ENCODE results near the gene NACC1. TPM values are rescaled to one million over a fixed set of nuclear protein-coding genes. Genes with fewer than 3 reads are reported as not detected.

NACC1 gene
- total RNA-seq, 1 donor from 2014 or later, result 68.6 TPM

DNA sequence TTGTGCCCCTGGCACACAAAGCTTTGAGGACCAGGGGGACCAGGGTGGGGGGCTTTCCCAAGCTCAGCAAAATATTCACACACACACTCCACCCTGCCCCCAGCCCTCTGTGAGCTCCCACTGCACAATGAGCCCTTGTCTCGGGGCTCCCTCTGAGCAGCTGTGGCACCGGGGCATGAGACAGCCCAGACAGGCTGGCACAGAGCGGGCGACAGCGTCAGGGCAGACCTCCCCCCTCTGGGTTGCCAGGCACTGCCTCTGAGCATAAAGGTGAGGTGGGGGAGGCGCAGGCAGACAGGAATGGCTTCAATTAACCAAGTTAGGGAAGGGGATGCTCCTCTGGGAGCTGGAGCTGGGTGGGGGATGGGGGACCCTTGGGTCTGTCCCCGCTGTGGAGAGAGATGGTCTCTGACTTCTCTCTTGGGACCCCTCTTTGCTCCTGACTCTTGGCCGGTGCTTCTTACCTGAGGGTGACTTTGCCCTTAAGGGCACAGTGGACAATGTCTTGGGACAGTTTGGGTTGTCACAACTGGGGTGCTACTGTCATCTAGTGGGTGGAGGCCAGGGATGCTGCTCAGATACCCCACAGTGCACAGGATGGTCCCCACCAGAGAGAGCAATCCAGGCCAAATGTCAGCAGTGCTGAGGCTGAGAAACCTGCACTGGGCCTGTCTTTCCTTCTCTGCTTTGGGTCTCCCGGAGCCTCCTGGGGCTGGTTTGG lies 45.7 kb upstream of the NACC1 start:
- TF ChIP-seq, protein P1, sequence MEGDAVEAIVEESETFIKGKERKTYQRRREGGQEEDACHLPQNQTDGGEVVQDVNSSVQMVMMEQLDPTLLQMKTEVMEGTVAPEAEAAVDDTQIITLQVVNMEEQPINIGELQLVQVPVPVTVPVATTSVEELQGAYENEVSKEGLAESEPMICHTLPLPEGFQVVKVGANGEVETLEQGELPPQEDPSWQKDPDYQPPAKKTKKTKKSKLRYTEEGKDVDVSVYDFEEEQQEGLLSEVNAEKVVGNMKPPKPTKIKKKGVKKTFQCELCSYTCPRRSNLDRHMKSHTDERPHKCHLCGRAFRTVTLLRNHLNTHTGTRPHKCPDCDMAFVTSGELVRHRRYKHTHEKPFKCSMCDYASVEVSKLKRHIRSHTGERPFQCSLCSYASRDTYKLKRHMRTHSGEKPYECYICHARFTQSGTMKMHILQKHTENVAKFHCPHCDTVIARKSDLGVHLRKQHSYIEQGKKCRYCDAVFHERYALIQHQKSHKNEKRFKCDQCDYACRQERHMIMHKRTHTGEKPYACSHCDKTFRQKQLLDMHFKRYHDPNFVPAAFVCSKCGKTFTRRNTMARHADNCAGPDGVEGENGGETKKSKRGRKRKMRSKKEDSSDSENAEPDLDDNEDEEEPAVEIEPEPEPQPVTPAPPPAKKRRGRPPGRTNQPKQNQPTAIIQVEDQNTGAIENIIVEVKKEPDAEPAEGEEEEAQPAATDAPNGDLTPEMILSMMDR (IDR thresholded peaks at IDR 0.05; ENCODE audit: partially characterized antibody, unreplicated experiment), result no peak
- Mint-ChIP-seq H3K9me3 (ENCODE audit: unreplicated experiment) (peaks cover 8% of the 10 kb centered on the region), H3K4me3 (ENCODE audit: unreplicated experiment) (no peak overlapping the region), H3K27me3 (ENCODE audit: unreplicated experiment) (peaks cover 6% of the 10 kb centered on the region), H3K4me1 (ENCODE audit: low read depth, unreplicated experiment) (peaks cover 11% of the 10 kb centered on the region), H3K27ac (ENCODE audit: unreplicated experiment) (no peak overlapping the region), H3K36me3 (ENCODE audit: unreplicated experiment) (no peaks in the 10 kb centered on the region)
- no peak for DNase-seq

DNA sequence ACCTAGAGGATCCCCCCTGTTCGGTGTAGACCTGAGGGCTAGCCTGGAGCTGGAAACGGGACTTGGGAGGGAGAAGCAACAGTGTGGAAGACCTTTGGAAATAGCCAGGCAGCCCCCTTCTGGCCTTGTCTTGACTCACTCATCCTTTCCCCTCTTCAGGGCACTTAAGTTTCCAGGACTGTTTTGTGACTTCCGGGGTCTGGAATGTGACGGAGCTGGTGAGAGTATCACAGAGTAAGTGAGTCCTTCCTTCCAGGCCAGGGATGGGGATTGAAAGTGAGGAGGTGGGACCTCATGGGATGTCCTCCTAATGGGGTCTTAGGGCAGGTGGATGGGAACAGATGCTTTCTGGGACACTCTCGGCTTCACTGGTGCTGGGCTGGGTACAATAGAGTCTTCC lies 44.8 kb upstream of the NACC1 start:
- DNase-seq, result no peak
- H3K27me3 Mint-ChIP-seq (ENCODE audit: unreplicated experiment), result peaks cover 11% of the 10 kb centered on the region

DNA sequence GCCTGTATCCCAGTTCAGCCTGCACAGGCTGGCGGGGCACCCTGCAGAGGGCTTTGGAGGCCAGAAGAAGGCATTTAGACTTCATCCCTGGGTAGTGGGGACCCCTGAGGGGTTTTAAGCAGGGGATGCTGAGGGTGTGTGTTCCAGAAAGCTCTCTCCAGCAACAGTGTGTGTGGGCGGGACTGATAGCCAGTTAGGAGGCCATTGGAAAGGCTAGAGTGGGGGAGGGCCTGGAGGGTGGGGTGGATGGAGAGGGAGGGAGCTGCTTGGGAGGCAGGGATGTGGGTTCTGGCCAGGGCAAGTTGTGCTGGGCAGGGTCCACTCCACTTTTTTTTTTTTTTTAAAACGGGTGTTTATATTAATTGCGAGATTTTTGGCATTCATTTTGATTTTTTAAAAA lies 43.7 kb upstream of the NACC1 start:
- Mint-ChIP-seq H3K9me3 (ENCODE audit: unreplicated experiment) (peaks cover 10% of the 10 kb centered on the region), H3K27me3 (ENCODE audit: unreplicated experiment) (peaks cover 11% of the 10 kb centered on the region), H3K27ac (ENCODE audit: unreplicated experiment) (no peak overlapping the region), H3K4me3 (ENCODE audit: unreplicated experiment) (no peak overlapping the region), H3K4me1 (ENCODE audit: low read depth, unreplicated experiment) (peaks cover 21% of the 10 kb centered on the region), H3K36me3 (ENCODE audit: unreplicated experiment) (no peaks in the 10 kb centered on the region)
- TF ChIP-seq, protein P1 (IDR thresholded peaks at IDR 0.05; ENCODE audit: partially characterized antibody, unreplicated experiment), result no peak
- no peak for DNase-seq

More for the DNA sequence above, 44.8 kb upstream of the NACC1 start:
- Mint-ChIP-seq H3K36me3 (ENCODE audit: unreplicated experiment) (no peaks in the 10 kb centered on the region), H3K27ac (ENCODE audit: unreplicated experiment) (no peak overlapping the region), H3K4me3 (ENCODE audit: unreplicated experiment) (no peak overlapping the region), H3K9me3 (ENCODE audit: unreplicated experiment) (peaks cover 10% of the 10 kb centered on the region), H3K4me1 (ENCODE audit: low read depth, unreplicated experiment) (peaks cover 17% of the 10 kb centered on the region)
- TF ChIP-seq, protein P1 (IDR thresholded peaks at IDR 0.05; ENCODE audit: partially characterized antibody, unreplicated experiment), result no peak

DNA sequence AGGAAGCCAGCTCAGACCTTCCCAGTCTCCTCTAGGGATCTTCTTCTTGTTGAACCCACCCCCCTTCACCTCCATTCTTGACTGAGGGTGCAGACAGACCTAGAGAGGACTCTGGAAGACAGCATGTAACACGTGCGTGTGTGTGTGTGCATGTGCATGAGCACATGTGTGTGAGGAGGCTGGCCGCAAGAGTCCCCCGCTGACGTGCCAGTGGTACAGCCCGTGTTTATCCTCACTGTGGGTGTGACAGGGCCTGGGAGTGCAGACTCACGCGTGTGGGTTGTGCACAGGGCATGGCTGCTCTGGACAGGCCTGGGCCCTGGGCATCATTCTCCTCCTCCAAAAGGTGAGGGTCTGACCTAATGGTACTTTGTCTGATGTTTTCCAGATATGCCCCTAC lies 41.7 kb upstream of the NACC1 start:
- Mint-ChIP-seq H3K9me3 (ENCODE audit: unreplicated experiment) (peaks cover 14% of the 10 kb centered on the region), H3K36me3 (ENCODE audit: unreplicated experiment) (no peaks in the 10 kb centered on the region), H3K4me3 (ENCODE audit: unreplicated experiment) (no peak overlapping the region), H3K4me1 (ENCODE audit: low read depth, unreplicated experiment) (peaks cover 26% of the 10 kb centered on the region), H3K27ac (ENCODE audit: unreplicated experiment) (no peak overlapping the region), H3K27me3 (ENCODE audit: unreplicated experiment) (peaks cover 13% of the 10 kb centered on the region)
- DNase-seq, result no peak
- TF ChIP-seq, protein P1 (IDR thresholded peaks at IDR 0.05; ENCODE audit: partially characterized antibody, unreplicated experiment), result no peak

DNA sequence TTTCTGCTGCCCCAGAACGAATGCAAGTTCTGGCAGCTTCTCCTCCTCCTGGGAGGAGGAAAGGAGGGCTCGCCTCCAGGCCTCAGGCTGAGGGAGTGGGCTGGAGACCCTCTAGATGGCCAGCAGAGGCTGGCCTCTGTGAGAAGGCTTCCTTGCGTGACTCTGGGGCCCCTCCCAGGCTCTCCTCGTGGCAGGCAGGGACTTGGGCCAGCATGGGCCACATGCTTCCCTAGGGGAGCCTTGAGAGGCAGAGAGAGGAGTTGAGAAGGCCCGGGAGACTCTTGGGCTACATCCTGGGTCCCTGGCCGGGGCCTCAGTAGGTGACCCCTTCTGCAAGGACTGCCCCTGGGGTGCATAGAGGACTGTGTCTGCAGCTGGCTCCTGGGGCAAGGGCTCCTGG lies 41.3 kb upstream of the NACC1 start:
- DNase-seq, result no peak
- TF ChIP-seq, protein P1 (IDR thresholded peaks at IDR 0.05; ENCODE audit: partially characterized antibody, unreplicated experiment), result no peak
- Mint-ChIP-seq H3K27ac (ENCODE audit: unreplicated experiment) (no peak overlapping the region), H3K4me1 (ENCODE audit: low read depth, unreplicated experiment) (peaks cover 29% of the 10 kb centered on the region), H3K4me3 (ENCODE audit: unreplicated experiment) (no peak overlapping the region), H3K9me3 (ENCODE audit: unreplicated experiment) (peaks cover 14% of the 10 kb centered on the region), H3K36me3 (ENCODE audit: unreplicated experiment) (no peaks in the 10 kb centered on the region), H3K27me3 (ENCODE audit: unreplicated experiment) (peaks cover 13% of the 10 kb centered on the region)

Data from glutamatergic neuron (in vitro differentiated cells).